ENCODE results near the gene TRAF3IP1.

TRAF3IP1 gene

GRCh38 chr2:238287737-238288649 is 32.3 kb upstream of the TRAF3IP1 start, which contains the start of gene PER2:
TSS of gene PER2 (minus strand) at chr2:238288610. CDS start at chr2:238277936, 10,674 bp downstream.
- DNase-seq = no peak

GRCh38 chr2:238288650-238289573 is 31.4 kb upstream of the TRAF3IP1 start:
- peak; percentile 96 for DNase-seq

GRCh38 chr2:238289574-238289973 is 30.7 kb upstream of the TRAF3IP1 start:
- DNase-seq = no peak

GRCh38 chr2:238290091-238290509 is 30.2 kb upstream of the TRAF3IP1 start:
- DNase-seq = no peak

GRCh38 chr2:238290715-238291549 is 29.4 kb upstream of the TRAF3IP1 start:
- DNase-seq = no peak

GRCh38 chr2:238291550-238292281 is 28.6 kb upstream of the TRAF3IP1 start:
- DNase-seq = no peak

GRCh38 chr2:238294046-238294392 is 26.3 kb upstream of the TRAF3IP1 start:
- no peak for DNase-seq

GRCh38 chr2:238294393-238295143 is 25.8 kb upstream of the TRAF3IP1 start:
- no peak for DNase-seq

GRCh38 chr2:238295144-238296112 is 24.9 kb upstream of the TRAF3IP1 start:
- DNase-seq = no peak

- no peak for DNase-seq
Measured at GRCh38 chr2:238296638-238297457, 23.5 kb upstream of the TRAF3IP1 start.

GRCh38 chr2:238299803-238300202 is 20.5 kb upstream of the TRAF3IP1 start:
- no peak for DNase-seq

- DNase-seq = no peak
Measured at GRCh38 chr2:238302087-238302486, 18.2 kb upstream of the TRAF3IP1 start.

GRCh38 chr2:238302751-238303150 is 17.6 kb upstream of the TRAF3IP1 start:
- DNase-seq = no peak

GRCh38 chr2:238304116-238304515 is 16.2 kb upstream of the TRAF3IP1 start:
- DNase-seq = no peak

- no peak for DNase-seq
Measured at GRCh38 chr2:238305092-238305862, 15.0 kb upstream of the TRAF3IP1 start.

- no peak for DNase-seq
Measured at GRCh38 chr2:238305965-238306671, 14.2 kb upstream of the TRAF3IP1 start.

GRCh38 chr2:238306672-238306998 is 13.7 kb upstream of the TRAF3IP1 start:
- no peak for DNase-seq

- no peak for DNase-seq
Measured at GRCh38 chr2:238308177-238308576, 12.1 kb upstream of the TRAF3IP1 start.
